HG03342 (cell line): Measurements from ENCODE around the gene HACD1.
A peak's percentile ranks its signal among the peaks of the same experiment; 100 is the strongest.
"Not testable (repeated sequence)": the region's sequence is repeated elsewhere in the genome, so short reads cannot be mapped to it uniquely, and the experiment has no call there.

Experiments used
- ATAC-seq: cut with Tn5 transposase; IDR thresholded peaks from one replicate; pipeline ENCODE4 v1.9.1; 2021; ENCODE audit warnings: mild to moderate bottlenecking, moderate library complexity; ENCODE audit not compliant: unreplicated experiment

Gene HACD1

DNA sequence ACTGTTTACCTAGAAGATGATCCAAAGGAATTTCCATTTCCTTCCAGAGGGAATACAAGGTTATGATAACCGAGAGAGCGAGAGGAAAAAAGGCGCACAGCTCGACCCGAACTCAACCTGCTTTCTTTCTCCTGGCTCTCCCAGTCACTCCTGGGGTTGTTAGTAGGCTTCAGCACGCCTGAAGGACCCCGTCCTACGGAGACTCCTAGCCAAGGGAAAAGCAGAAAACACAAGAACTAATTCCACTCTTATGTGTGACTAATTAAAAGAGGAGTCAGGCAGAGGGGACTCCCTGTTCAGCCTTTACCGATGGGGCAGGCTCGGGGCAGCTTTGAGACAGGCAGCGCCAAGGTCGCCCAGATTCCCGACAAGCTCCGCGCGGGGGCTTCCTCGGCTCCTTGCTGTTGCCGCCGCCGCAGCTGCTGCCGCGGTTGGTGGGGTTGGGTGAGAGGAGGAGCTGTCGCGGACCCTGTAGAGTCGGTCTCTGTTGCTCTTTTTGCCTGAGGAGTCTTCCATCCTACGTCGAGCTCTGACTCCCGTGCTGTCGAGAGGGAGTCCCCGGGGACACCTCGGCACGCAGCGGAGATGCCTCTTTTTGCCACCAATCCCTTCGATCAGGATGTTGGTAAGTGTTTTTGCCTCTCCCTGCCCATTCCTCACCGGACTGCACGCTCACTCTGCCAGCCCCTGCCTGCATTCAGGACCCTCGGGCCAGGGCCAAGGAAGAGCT lies 26.7 kb upstream of the HACD1 start, which contains the start of gene STAM:
STAM (plus strand) TSS at position 397 of the 730 bp plus-strand sequence; CDS start at position 586, 189 bp downstream.
- peak; percentile 92 for ATAC-seq

DNA sequence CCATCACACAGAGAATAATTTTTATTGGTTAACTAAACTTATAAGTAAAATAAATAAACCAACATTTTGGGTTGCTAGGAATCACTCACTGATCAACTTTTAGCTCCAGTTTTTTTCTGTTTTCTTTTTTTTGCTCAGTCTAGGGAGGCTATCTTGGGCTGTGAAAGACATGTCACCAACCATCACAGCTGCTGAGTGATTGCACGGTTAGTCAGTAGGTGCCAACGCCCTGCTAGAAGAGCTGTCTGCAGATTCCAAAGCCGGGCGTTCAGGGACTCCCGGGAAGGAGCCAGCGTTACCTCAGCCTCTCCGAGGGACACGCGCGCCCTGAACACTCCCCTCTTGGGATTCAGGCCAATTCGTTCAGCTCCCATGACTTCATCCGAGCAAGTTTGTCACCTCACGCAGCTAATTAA lies 26.2 kb upstream of the HACD1 start:
- peak; percentile 26 for ATAC-seq

GRCh38 chr10:17640331-17640816 lies 23.2 kb upstream of the HACD1 start:
- ATAC-seq: no peak

DNA sequence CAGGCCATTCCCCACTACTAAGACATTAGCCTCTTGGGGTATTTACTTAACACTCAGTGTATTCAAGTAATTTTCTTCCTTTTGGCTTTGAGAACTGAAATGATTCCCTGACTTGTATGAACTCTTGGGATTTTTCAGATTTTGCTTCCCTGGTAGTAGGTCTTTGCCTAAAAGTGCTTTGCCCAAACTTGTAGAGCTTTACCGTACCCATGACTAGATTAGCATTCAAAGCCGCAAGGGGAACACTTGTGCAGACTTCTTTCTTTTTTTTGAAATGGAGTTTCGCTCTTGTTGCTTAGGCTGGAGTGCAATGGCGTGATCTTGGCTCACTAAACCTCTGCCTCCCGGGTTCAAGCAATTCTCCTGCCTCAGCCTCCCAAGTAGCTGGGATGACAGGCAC lies 20.7 kb upstream of the HACD1 start:
- no peak for ATAC-seq

DNA sequence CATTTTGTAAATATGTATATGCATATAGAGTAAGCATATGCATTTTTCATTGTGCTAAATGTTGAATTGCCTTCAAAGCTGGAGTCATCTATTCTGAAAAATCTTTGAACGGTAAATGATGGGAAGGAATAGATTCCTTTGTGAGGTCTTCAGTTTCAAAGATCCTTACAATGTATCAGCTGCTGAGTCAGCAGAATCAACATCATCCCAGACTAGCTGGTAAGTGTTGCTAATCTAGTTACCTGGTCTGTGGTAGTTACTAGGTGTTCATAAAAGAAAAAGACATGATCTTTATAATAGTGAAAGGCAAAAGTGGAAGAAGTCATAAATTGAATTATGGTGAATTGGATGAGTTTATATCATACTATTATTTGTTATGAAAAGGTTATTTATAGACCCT lies 16.2 kb upstream of the HACD1 start:
- no peak for ATAC-seq

GRCh38 chr10:17632590-17632989 lies 15.4 kb upstream of the HACD1 start:
- not testable (repeated sequence) for ATAC-seq

DNA sequence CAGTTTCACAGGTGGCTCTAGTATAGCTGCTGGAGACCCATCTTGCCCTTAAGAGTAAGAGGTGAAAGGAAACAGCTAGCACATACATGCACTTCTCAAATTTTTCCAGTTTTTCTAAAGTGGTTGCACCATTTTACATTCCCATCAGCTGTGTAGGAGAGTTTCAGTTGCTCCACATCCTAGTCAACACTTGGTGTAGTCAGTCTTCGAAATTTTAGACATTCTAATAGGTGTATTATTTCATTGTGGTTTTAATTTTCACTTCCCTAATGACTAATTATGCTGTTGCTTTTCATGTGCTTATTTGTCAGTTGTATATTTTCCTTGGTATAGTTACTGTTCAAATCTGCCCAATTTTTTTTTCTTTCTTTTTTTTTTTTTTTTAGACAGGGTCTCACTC lies 9.5 kb upstream of the HACD1 start:
- ATAC-seq: no peak

DNA sequence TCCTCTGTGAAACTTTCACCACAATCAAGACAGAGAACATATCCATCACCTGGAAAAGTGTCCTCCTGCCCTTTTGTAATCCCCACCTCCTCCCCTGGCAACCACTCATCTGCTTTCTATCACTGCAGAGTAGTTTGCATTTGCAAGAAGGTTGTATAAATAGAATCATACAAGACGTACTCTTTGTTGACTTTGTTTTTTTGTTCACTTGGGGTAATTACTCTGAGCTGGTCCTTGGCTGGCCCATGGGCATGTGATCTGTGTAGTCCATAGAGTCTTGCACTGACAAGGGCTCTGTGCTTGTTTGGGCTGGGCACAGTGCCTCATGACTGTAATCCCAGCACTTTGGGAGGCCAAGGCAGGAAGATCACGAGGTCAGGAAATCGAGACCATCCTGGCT lies 7.8 kb upstream of the HACD1 start:
- ATAC-seq: no peak

GRCh38 chr10:17622061-17622460 lies 4.9 kb upstream of the HACD1 start:
- no peak for ATAC-seq

DNA sequence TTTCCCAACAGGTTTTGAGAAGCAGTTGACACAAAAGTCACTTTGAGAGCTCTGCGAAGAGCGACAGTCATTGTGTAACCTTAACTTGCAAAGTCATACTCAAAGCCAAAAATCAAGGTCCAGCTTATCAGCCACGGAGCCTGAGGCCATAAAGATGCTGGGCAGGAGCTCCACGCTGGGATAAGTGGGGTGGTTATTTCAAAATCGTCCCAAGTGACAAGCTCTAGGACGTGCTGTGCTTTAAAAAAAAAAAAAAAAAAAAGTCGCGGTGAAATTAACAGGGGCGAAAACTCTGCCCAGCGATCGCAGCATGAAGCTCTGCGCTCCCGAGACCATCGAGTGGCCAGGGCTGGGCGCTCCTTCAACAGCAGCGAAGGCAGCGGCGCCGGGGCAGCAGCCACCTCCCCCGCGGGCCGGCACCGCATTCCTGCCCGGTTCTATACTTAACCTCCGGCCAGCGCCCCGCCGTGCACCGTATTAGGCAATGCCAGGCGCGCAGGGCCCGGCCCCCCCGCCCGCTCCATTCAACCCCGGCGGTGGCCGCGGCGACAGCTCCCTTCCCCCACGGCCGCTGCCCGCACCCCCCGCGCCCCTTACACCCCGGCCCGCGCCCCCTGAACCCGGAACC lies 657 bp downstream of the HACD1 start:
- ATAC-seq: peak; percentile 36

- no peak for ATAC-seq
Observed at GRCh38 chr10:17609523-17610079, 7.6 kb downstream of the HACD1 start.

GRCh38 chr10:17607603-17608332 lies 9.4 kb downstream of the HACD1 start:
- ATAC-seq: peak; percentile 85

GRCh38 chr10:17607060-17607459 lies 10.1 kb downstream of the HACD1 start:
- no peak for ATAC-seq

GRCh38 chr10:17606547-17607040 lies 10.6 kb downstream of the HACD1 start:
- no peak for ATAC-seq

GRCh38 chr10:17605936-17606335 lies 11.2 kb downstream of the HACD1 start:
- no peak for ATAC-seq

- no peak for ATAC-seq
Observed at GRCh38 chr10:17599089-17599488, 18.1 kb downstream of the HACD1 start.

GRCh38 chr10:17597386-17597785 lies 19.8 kb downstream of the HACD1 start:
- ATAC-seq: no peak

DNA sequence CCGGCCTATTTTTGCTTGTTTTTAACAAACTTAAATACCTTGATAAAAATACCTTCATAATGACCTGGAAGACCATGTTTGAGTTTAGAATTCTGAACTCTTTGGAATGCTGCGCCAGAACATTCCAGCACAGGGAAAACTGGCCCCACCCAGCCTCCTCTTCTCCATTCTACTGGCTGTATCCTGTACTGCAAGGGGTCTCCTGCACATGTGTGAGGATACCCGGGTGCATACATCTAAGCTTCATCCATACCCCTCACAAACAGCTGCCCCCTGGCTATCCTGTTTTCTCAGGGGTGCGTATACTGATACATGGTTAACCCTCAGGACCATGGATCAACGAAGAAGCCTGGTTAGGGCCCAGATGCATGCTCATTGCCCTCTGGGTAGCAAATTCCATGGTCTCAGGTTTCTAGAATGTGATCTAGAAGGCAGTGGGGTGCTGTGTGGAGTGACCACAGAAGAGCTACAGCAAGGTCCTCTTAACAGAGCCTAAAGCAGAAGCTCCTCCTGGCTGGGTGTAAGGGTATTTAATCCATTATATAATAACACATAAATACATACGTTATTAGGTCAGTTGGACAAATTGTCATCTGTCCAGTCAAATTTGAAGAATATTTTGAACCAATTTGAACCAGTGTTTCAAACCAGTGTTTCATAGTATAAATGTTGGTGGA lies 26.1 kb downstream of the HACD1 start:
- no peak for ATAC-seq

GRCh38 chr10:17589316-17589715 lies 27.9 kb downstream of the HACD1 start:
- ATAC-seq: not testable (repeated sequence)

- no peak for ATAC-seq
Observed at GRCh38 chr10:17588420-17588819, 28.8 kb downstream of the HACD1 start.

- ATAC-seq: not testable (repeated sequence)
Observed at GRCh38 chr10:17587321-17587720, 29.9 kb downstream of the HACD1 start.
